Peyer's patch (tissue), 4 donors: ENCODE results near the gene PKP3.
"Not testable (repeated sequence)": the region's sequence is repeated elsewhere in the genome, so short reads cannot be mapped to it uniquely, and the experiment has no call there.

Source experiments
- CTCF ChIP-seq, 6 experiments: fragments of 450-650 bp in 4 of 6; fragments of 200-600 bp in 2 of 6; sonication (generic) in 1 of 6; IDR thresholded peaks; one replicate each; pipeline ENCODE4 v1.5.1; 2017 to 2019; ENCODE audit warnings: antibody characterized with exemption in 6 of 6, mild to moderate bottlenecking in 3 of 6, moderate library complexity in 1 of 6
- POLR2A ChIP-seq, 2 donors: fragments of 450-650 bp; IDR thresholded peaks; one replicate each; pipeline ENCODE4 v1.5.1; 2017; ENCODE audit warnings: antibody characterized with exemption in 2 of 2, mild to moderate bottlenecking in 2 of 2, moderate library complexity in 2 of 2

GRCh38 chr11:350033-350722 is 43.8 kb upstream of the PKP3 start:
- TF ChIP-seq CTCF, POLR2A (IDR thresholded peaks at IDR 0.05): not testable (repeated sequence)
